Lower lobe of right lung (tissue), 2 donors: ENCODE data around the gene USF2. TPM values are rescaled to one million over a fixed set of nuclear protein-coding genes. Genes with fewer than 3 reads are reported as not detected.

Experiments used
- ATAC-seq, 2 donors: fragments of 200-7000 bp; cut with Tn5 transposase; one replicate each; pipeline ENCODE4 v1.9.1; 2020 to 2022; ENCODE audit warnings: mild to moderate bottlenecking in 2 of 2, moderate library complexity in 2 of 2
- DNase-seq: peaks from one replicate; pipeline ENCODE4 v3.0.0-alpha.2; 2020
- H3K27ac ChIP-seq: fragments of 200-600 bp; one replicate; pipeline ENCODE4 v1.8.0; 2022
- H3K27me3 ChIP-seq: fragments of 200-600 bp; one replicate; pipeline ENCODE4 v1.8.0; 2022; ENCODE audit warnings: low read depth
- H3K36me3 ChIP-seq: fragments of 200-600 bp; one replicate; pipeline ENCODE4 v1.8.0; 2022; ENCODE audit warnings: mild to moderate bottlenecking
- H3K4me1 ChIP-seq: fragments of 200-600 bp; one replicate; pipeline ENCODE4 v1.8.0; 2022
- H3K4me3 ChIP-seq: fragments of 200-600 bp; one replicate; pipeline ENCODE4 v1.8.0; 2022; ENCODE audit warnings: mild to moderate bottlenecking
- H3K9me3 ChIP-seq: fragments of 200-600 bp; one replicate; pipeline ENCODE4 v1.8.0; 2022
- CTCF ChIP-seq: fragments of 200-600 bp; IDR thresholded peaks from one replicate; pipeline ENCODE4 v1.8.0; 2022; ENCODE audit warnings: antibody characterized with exemption, mild to moderate bottlenecking
- intact Hi-C: fragments of 100-400 bp; cut with DNase I; formaldehyde crosslinking; loops from one replicate; pipeline ENCODE4 v1.11.0; 2022
- total RNA-seq: library from RNA; stranded (reverse); fragmentation: NEBNext Ultra II Directional; extraction: Animal tissue kit (Norgen Biotek cat#: 25700); gene quantifications from one replicate; pipeline ENCODE4 v1.2.1, GENCODE V29; 2021
- donor health status: DM: no; HTN: yes; CAD: no; lungs with severe emphysema.

The USF2 gene
- total RNA-seq, 1 donor from 2014 or later, result 171 TPM

GRCh38 chr19:35276706-35277281, 8.0 kb downstream of the USF2 start:
- Histone ChIP-seq H3K27me3 (no peaks in the 10 kb centered on the region), H3K4me3 (no peak overlapping the region), H3K36me3 (peaks cover 71% of the 10 kb centered on the region), H3K4me1 (no peaks in the 10 kb centered on the region), H3K27ac (no peak overlapping the region), H3K9me3 (no peaks in the 10 kb centered on the region)
- no peak for TF ChIP-seq CTCF
- no peak for DNase-seq
- intact Hi-C loops, result no loop called here
- no peak for ATAC-seq

- DNase-seq, result no peak
- no peak overlapping the region for H3K27ac ChIP-seq
- H3K4me1 ChIP-seq, result no peaks in the 10 kb centered on the region
- no peak overlapping the region for H3K4me3 ChIP-seq
- peaks cover 51% of the 10 kb centered on the region for H3K36me3 ChIP-seq
- no peak for TF ChIP-seq CTCF
- intact Hi-C loops, result no loop called here
- no peak for ATAC-seq
- H3K9me3 ChIP-seq, result no peaks in the 10 kb centered on the region
- H3K27me3 ChIP-seq, result peaks cover under 1% of the 10 kb centered on the region
Observed at GRCh38 chr19:35278578-35279284, 10.0 kb downstream of the USF2 start.

- no peak for TF ChIP-seq CTCF
- Histone ChIP-seq H3K9me3 (no peaks in the 10 kb centered on the region), H3K27ac (no peak overlapping the region), H3K4me3 (no peak overlapping the region), H3K4me1 (no peaks in the 10 kb centered on the region), H3K36me3 (peaks cover 45% of the 10 kb centered on the region), H3K27me3 (peaks cover 5% of the 10 kb centered on the region)
- DNase-seq, result no peak
- ATAC-seq, result no peak
- intact Hi-C loops, result no loop called here
Observed at GRCh38 chr19:35279374-35279773, 10.6 kb downstream of the USF2 start.

- ATAC-seq (peak; percentile 4 to 6), DNase-seq (no peak)
- H3K4me1 ChIP-seq, result no peaks in the 10 kb centered on the region
- intact Hi-C loops, result no loop called here
- peaks cover 37% of the 10 kb centered on the region for H3K36me3 ChIP-seq
- no peak overlapping the region for H3K27ac ChIP-seq
- no peaks in the 10 kb centered on the region for H3K9me3 ChIP-seq
- no peak overlapping the region for H3K4me3 ChIP-seq
- H3K27me3 ChIP-seq, result peaks cover 5% of the 10 kb centered on the region
- TF ChIP-seq CTCF, result no peak
Observed at GRCh38 chr19:35279985-35280821, 11.4 kb downstream of the USF2 start.

DNA sequence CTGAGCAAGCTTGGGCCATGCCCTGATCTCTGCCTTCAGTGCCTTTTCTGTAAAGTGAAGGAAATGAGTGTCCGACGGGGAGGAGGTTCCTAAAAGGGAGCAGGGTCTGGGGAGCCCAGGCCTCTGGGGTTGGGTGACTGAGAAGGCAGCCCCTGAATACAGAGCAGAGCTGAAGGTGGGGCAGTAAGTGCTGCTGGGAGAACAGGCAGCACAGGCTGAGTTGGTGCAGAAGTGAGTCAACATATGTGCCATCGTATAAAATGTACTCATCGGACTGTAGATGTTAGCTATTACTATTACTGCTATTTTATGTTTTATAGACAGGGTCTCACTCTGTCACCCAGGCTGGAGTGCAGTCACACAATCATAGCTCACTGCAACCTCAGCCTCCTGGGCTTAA, 12.5 kb downstream of the USF2 start:
- no peak overlapping the region for H3K27ac ChIP-seq
- ATAC-seq, result no peak
- H3K4me1 ChIP-seq, result no peaks in the 10 kb centered on the region
- H3K4me3 ChIP-seq, result no peak overlapping the region
- intact Hi-C loops, result no loop called here
- H3K36me3 ChIP-seq, result peaks cover 26% of the 10 kb centered on the region
- DNase-seq, result no peak
- no peaks in the 10 kb centered on the region for H3K9me3 ChIP-seq
- peaks cover 5% of the 10 kb centered on the region for H3K27me3 ChIP-seq
- TF ChIP-seq CTCF, result no peak
